ENCODE results near the gene NOP14. TPM values are rescaled to one million over a fixed set of nuclear protein-coding genes. Genes with fewer than 3 reads are reported as not detected.
"Not testable (repeated sequence)": the region's sequence is repeated elsewhere in the genome, so short reads cannot be mapped to it uniquely, and the experiment has no call there.

The NOP14 gene
- 12.3 and 18.0 TPM in 2 replicates for total RNA-seq (2014; rRNA removed; shearing (Covaris generic))

- peak; percentile 97 for DNase-seq (ENCODE audit: low read depth)
These were observed at the start of gene NOP14, which contains the start of gene GRK4 for GRCh38 chr4:2963175-2963965. Gene NOP14 (minus strand): TSS chr4:2963406. CDS start chr4:2963319, 87 bp downstream. Gene GRK4 (plus strand): TSS chr4:2963571. CDS start chr4:2964071, 500 bp downstream.

DNA sequence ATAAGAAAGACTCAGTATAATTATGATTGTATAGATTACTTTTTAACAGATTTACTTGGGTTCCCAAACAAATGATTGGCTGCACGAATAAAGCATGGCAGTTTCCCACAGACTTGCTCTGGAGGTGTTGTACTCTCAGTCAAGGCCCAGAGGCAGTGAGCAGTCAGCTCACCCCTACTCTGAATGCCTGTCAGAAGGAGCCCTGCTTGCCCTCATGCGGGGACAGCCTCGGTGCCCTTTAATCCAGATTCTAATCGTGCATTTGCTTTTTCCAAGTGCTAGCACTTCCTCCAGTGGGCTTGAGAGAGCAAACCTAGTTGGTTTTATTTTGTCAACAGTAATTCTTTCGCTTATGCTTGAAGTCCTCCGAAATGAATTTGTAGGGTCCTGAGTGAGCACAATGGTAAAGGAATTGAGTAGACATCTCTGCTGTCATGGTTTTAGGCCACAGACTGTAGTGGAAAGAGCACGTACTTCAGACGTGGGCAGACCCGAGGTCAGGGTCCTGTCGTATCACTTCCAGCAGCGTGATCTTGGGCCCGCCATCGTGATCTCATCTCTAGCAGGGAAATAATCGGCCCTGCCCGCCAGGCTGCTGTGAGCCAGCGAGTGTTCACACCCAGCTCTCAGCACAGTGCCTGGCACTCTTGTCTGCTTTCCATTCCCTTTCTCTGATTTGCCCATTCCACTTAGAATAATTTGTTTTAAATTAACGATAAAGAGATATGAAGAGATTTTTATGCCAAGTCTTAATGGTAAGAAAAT, 48.4 kb upstream of the NOP14 start:
- DNase-seq (ENCODE audit: low read depth), result no peak

GRCh38 chr4:3010998-3011397, 47.8 kb upstream of the NOP14 start:
- peak; percentile 38 for DNase-seq (ENCODE audit: low read depth)

GRCh38 chr4:3010577-3010976, 47.4 kb upstream of the NOP14 start:
- DNase-seq (ENCODE audit: low read depth), result peak; percentile 7

DNA sequence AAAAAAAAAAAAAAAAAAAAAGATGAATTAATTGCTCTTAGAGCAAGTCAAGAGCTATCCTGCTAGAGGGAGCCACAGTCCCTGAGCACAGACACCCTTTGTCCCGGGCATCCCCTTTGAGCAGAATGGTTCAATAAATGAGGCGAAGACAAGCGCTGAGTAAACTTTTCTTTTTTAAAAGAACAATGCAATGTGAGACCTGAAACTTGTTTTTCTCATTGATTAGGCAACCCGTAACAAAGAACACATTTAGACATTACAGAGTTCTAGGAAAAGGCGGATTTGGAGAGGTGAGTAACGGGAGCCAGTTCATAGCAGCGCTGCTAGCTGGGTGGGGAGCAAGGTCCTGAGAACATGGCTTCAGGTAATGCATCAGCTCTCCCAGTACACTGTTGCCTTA, 46.2 kb upstream of the NOP14 start:
- peak; percentile 6 for DNase-seq (ENCODE audit: low read depth)

DNA sequence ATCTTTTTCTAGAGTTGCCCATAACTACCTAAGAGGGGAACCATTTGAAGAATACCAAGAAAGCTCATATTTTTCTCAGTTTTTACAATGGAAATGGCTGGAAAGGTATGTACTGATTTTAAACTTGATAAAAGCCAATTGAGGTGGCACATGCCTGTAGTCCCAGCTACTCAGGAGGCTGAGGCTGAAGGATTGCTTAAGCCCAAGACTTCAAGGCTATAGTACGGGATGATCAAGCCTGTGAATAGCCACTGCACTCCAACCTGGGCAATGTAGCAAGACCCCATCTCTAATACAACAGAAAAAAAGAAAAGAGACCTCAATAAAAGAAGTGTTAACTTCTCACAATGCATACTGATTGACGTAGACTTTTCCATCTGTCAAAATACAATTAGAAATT, 44.5 kb upstream of the NOP14 start:
- DNase-seq (ENCODE audit: low read depth), result no peak

DNA sequence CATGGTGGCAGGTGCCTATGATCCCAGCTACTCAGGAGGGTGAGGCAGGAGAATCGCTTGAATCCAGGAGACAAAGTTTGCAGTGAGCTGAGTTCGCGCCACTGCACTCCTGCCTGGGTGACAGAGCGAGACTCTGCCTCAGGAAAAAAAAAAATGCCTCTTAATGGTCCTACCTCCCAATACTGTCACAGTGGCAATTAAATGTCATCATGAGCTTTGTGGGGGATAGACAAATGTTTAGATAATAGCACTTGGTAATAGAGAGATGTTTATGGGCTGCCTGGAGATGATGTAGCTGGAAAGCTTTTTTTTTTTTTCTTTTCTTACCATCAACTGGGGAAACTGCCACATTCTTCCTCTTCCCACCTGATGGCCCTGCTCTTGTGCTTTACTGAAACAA, 33.2 kb upstream of the NOP14 start:
- no peak for DNase-seq (ENCODE audit: low read depth)

DNA sequence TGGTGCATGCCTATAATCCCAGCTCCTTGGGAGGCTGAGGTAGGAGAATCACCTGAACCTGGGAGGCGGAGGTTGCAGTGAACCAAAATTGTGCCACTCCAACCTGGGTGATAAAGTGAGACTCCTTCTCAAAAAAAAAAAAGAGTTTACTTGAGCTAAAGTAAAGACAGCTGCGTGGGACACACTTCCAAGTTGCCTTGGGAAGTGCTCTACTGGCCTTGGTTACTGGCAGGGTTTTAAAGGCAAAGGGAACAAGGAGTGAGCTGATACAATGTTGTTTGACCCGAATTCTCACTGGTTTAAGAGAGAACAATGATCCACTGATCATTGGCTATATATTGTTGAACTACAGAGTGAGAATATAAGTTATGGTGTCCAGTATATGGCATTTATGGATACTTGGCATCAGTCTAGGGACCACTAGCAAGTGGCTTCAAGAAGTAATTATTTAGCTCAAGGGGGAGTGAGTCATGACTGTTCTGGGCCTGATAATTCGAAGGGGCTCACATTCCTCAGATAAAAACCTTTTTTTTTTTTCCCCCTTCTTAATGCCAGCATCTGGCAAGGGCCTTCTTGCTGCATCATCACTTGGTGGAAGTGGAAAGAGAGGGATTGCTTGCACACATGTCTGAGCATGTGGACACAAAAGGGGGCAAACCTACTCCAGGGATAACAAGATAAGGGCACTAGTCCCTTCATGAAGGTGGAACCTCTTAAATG, 32.5 kb upstream of the NOP14 start:
- DNase-seq (ENCODE audit: low read depth), result no peak

DNA sequence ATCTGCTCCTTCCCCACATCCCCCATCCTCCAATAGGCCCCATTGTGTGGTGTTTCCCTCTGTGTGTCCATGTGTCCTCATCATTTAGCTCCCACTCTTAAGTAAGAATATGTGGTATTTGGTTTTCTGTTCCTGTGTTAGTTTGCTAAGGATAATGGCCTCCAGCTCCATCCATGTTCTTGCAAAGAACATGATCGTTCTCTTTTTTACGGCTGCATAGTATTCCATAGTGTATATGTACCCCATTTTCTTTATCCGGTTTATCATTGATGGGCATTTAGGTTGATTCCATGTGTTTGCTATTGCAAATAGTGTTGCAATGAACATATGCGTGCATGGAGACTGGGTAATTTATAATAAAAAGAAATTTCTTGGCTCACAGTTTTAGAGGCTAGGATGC, 31.7 kb upstream of the NOP14 start:
- no peak for DNase-seq (ENCODE audit: low read depth)

DNA sequence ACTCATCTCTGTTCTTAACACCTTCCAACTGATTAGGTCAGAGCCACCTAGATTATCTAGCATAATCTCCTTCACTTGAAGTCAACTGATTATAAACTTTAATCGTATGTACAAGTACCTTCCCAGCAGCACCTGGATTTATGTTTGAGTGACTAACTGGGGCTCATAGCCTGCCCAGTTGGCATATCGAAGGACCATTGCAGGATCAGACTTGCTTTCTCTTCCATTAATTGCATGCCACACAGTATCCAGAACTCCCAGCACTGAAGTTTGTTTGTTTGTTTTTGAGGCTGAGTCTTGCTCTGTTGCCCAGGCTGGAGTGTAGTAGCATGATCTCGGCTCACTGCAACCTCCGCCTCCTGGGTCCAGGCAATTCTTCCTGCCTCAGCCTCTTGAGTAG, 28.0 kb upstream of the NOP14 start:
- no peak for DNase-seq (ENCODE audit: low read depth)

DNA sequence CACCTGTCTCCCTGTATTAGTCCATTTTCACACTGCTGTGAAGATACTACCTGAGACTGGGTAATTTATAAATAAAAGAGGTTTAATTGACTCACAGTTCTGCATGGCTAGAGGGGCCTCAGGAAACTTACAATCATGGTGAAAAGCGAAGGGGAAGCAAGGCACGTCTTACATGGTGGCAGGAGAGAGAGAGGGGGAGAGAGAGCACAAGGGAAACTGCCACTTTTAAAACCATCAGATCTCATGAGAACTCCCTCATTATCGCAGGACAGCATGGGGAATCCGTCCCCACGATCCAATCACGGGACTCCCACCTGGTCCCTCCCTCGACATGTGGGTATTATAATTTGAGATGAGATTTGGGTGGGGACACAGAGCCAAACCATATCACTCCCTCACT, 20.5 kb upstream of the NOP14 start:
- not testable (repeated sequence) for DNase-seq (ENCODE audit: low read depth)

DNA sequence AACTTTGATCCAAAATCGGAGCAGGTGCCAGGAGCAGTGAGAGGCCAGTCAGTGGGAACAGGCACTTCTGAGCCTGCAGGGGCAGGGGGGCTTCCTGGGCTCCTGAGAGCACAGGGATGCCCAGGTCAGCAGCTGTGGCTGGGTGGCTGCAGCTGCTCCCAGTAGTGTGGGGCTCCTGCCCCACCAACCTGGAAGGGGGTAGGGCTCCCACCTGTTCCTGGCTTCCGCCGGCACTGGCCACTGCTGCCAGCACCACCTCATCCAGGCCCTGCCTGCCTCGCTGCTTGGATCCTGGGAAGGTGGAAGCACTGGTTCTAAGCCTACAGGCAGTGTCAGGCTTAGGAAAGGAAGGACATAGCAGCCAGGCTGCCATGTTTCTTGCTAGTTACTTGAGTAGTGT, 18.8 kb upstream of the NOP14 start:
- DNase-seq (ENCODE audit: low read depth), result no peak

GRCh38 chr4:2981256-2981819, 18.1 kb upstream of the NOP14 start:
- DNase-seq (ENCODE audit: low read depth), result no peak

- DNase-seq (ENCODE audit: low read depth), result peak; percentile 31
These were observed 14.2 kb upstream of the NOP14 start for GRCh38 chr4:2977211-2978088.

DNA sequence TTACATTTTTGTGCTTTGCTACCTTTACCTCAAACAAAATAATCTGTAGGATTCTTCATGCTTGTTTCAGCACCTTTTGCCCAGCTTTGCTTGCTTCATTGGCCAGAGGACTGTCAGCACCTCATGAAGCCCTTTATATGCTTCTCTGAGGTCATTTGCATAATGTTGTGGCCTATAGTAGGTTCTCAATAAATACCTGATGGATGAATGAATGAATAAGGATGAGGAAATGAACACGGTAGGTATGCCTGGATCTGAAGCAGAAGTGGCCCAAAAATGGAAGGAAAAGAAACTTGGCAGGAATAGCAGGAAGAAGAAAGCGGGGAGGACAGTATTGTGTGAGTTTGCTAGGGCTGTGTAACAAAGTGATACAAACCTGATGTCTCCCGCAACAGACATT, 8.1 kb upstream of the NOP14 start:
- DNase-seq (ENCODE audit: low read depth), result no peak

DNA sequence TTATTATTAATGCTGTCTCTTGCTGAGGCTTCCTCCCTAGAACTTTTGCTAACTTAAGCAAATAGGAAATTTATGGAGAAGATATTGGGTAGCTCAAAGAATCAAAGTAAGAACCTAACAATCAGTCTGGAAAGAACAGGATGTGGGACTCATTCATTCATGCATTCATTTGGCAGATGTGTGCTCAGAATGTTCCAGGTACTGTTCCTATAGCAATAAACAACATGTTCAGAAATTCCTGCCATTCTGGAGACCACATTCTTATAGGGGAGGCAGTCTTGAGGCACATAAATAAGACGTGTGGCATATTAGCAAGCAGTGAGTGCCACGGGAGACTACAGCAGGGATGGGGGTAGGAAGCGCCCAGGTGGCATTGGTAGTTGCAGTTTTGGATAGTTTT, 5.2 kb upstream of the NOP14 start:
- DNase-seq (ENCODE audit: low read depth), result peak; percentile 20

- no peak for DNase-seq (ENCODE audit: low read depth)
These were observed 2.1 kb upstream of the NOP14 start for GRCh38 chr4:2965262-2965661.

GRCh38 chr4:2964706-2965258, 1.6 kb upstream of the NOP14 start:
- no peak for DNase-seq (ENCODE audit: low read depth)

DNA sequence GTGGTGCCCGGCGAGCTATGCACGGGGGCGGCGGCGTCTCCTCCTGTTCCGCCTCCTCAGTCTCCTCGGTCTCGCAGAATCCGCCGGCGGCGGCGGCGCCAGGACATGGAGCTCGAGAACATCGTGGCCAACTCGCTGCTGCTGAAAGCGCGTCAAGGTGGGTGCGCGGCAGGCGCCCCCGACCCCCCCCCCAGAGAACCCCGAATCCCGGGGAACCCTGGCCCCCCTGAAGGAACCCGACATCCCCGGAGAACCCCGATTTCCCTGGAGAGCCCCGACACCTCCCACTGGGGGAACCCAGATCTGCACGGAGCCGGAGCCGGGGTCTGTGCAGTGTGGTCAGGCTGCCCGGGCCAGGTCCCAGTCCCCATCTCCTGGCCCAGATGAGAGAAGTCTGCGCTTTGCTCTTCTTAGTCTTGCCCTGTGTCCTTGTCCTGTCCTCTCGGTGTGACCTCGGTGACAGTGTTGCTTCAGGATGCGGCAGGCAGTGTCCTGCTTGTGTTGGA, 813 bp upstream of the NOP14 start:
- DNase-seq (ENCODE audit: low read depth), result peak; percentile 57

DNA sequence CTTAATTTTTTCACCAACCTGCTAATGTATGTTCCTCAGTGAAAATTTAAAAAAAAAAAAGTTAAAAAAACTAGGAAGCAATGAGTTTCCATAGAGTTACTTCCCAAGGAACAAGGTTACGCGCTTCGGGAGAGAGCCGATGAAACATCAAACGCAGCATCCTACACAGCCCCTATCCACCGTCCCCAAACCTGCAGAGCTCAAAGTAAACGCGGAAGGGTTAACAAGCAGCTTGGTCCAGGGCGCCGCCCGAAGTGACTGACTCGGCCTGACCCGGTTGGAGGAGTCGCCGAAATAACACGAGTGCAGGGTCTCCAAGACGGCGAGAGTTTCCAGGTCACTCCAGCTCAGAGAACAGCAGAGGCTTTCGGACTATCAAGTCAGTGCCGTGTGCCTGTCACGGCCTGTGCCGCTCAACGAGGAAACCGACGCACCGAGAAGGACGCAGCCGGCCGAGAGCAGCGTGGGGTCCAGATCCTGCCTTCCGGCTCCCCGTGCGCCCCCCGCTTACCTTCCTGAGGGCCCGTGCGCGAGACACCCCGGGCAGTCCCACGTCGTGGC, 512 bp downstream of the NOP14 start:
- DNase-seq (ENCODE audit: low read depth), result peak; percentile 62

All from M059J (cell line).